K562 (cell line): ENCODE measurements around the gene NEUROD4. TPM values are rescaled to one million over a fixed set of nuclear protein-coding genes. Genes with fewer than 3 reads are reported as not detected.

Experiments
- CBFA2T3 ChIP-seq: fragments of 450-650 bp; IDR thresholded peaks from 2 replicates; pipeline ENCODE4 v1.6.1; 2017
- DACH1 ChIP-seq: fragments of 450-650 bp; IDR thresholded peaks from 2 replicates; pipeline ENCODE4 v1.6.1; 2018; ENCODE audit not compliant: partially characterized antibody
- DNMT1 ChIP-seq: fragments of 450-650 bp; IDR thresholded peaks from 2 replicates; pipeline ENCODE4 v1.6.1; 2016; ENCODE audit warnings: antibody characterized with exemption, mild to moderate bottlenecking
- HDGF ChIP-seq: fragments of 450-650 bp; IDR thresholded peaks from 2 replicates; pipeline ENCODE4 v1.6.1; 2016
- KDM1A ChIP-seq, 2 experiments: fragments of 450-650 bp; IDR thresholded peaks; 2 replicates each; pipeline ENCODE4 v1.6.1; 2016; ENCODE audit warnings: mild to moderate bottlenecking in 2 of 2
- NCOR1 ChIP-seq: fragments of 450-650 bp; IDR thresholded peaks from 2 replicates; pipeline ENCODE4 v1.6.1; 2016; ENCODE audit warnings: mild to moderate bottlenecking, moderate library complexity
- NELFE ChIP-seq: IDR thresholded peaks from 2 replicates; pipeline ENCODE4 v1.6.1; 2011; ENCODE audit warnings: mild to moderate bottlenecking; ENCODE audit not compliant: insufficient read depth, insufficient read length
- PTRF ChIP-seq: fragments of 450-650 bp; IDR thresholded peaks from 2 replicates; pipeline ENCODE4 v1.6.1; 2016; ENCODE audit warnings: mild to moderate bottlenecking, missing genetic modification characterization, missing compliant biosample characterization
- PURB ChIP-seq: sonication (generic); formaldehyde crosslinking; IDR thresholded peaks from 2 replicates; pipeline ENCODE4 v1.9.0; 2021; ENCODE audit warnings: low read depth, mild to moderate bottlenecking, missing genetic modification reagents
- SAFB2 ChIP-seq: fragments of 200-400 bp; formaldehyde crosslinking; IDR thresholded peaks from 2 replicates; pipeline ENCODE4 v1.6.1; 2018; ENCODE audit warnings: borderline replicate concordance, low read length, low read depth, moderate library complexity; ENCODE audit not compliant: severe bottlenecking
- SP2 ChIP-seq: IDR thresholded peaks from 2 replicates; pipeline ENCODE4 v1.6.1; 2011; ENCODE audit warnings: mild to moderate bottlenecking, low read depth, low read length, moderate library complexity; ENCODE audit not compliant: poor library complexity, severe bottlenecking; ENCODE audit errors: extremely low read depth
- TAF1 ChIP-seq: IDR thresholded peaks from 2 replicates; pipeline ENCODE4 v1.6.1; 2011; ENCODE audit warnings: mild to moderate bottlenecking, low read length, moderate library complexity; ENCODE audit not compliant: insufficient read depth, control insufficient read depth, severe bottlenecking; ENCODE audit errors: extremely low read depth
- U2AF2 ChIP-seq: fragments of 200-400 bp; formaldehyde crosslinking; optimal IDR thresholded peaks from 2 replicates; pipeline ENCODE3; 2017; ENCODE audit warnings: low read depth, mild to moderate bottlenecking, low read length
- ZFP1 ChIP-seq: fragments of 450-650 bp; formaldehyde crosslinking; IDR thresholded peaks from 2 replicates; pipeline ENCODE4 v1.4.0; 2020; ENCODE audit warnings: mild to moderate bottlenecking, mixed read lengths
- ZFP30 ChIP-seq: fragments of 250-450 bp; sonication (Bioruptor Pico); IDR thresholded peaks from 2 replicates; pipeline ENCODE4 v1.8.0; 2022; ENCODE audit warnings: moderate library complexity, mild to moderate bottlenecking, inconsistent platforms, borderline replicate concordance
- ZNF274 ChIP-seq: IDR thresholded peaks from 2 replicates; pipeline ENCODE4 v1.6.1; 2011; ENCODE audit warnings: low read depth, mild to moderate bottlenecking, low read length, moderate library complexity, borderline replicate concordance
- ZNF431 ChIP-seq: sonication (generic); formaldehyde crosslinking; IDR thresholded peaks from 2 replicates; pipeline ENCODE4 v1.8.0; 2022; ENCODE audit warnings: mild to moderate bottlenecking, missing genetic modification reagents
- ZNF584 ChIP-seq: fragments of 200-800 bp; sonication (Bioruptor generic); IDR thresholded peaks from 2 replicates; pipeline ENCODE4 v1.6.1; 2016; ENCODE audit warnings: low read depth, mild to moderate bottlenecking, missing genetic modification characterization, missing compliant biosample characterization
- ZNF589 ChIP-seq: fragments of 200-800 bp; sonication (Bioruptor generic); IDR thresholded peaks from 2 replicates; pipeline ENCODE4 v1.6.1; 2016; ENCODE audit warnings: low read depth, missing genetic modification characterization, missing compliant biosample characterization
- polyA plus RNA-seq, 8 experiments: library from polyadenylated mRNA; depleted of rRNA in 4 of 8; stranded (reverse) in 5 of 8; unstranded in 3 of 8; fragments of >200 nt; fragmentation: Nextera tagmentation in 2 of 8; fragmentation: Illumina TruSeq in 1 of 8; extraction: Ambion mirVana in 2 of 8; extraction: Trizol in 1 of 8; gene quantifications; 2 replicates each; pipeline versions ENCODE4 v1.2.1 to v1.2.3, GENCODE V29; 2011 to 2014; ENCODE audit warnings: inconsistent platforms in 1 of 8, missing spikeins in 1 of 8
- total RNA-seq, 7 experiments: library from RNA; depleted of rRNA in 6 of 7; stranded (reverse); fragments of >200 nt in 6 of 7; fragmentation: Illumina TruSeq in 2 of 7; extraction: Trizol in 2 of 7; gene quantifications; 2 replicates each; pipeline versions ENCODE4 v1.2.1 to v1.2.3, GENCODE V29; 2011 to 2021; ENCODE audit warnings: low replicate concordance in 1 of 7
- TF ChIP-seq, protein P1 (sequence below): fragments of 450-650 bp; formaldehyde crosslinking; IDR thresholded peaks from 2 replicates; pipeline ENCODE4 v1.4.0; 2022; ENCODE audit warnings: missing genetic modification characterization
- TF ChIP-seq, protein P2 (sequence below): fragments of 250-450 bp; sonication (Bioruptor Pico); IDR thresholded peaks from 2 replicates; pipeline ENCODE4 v1.4.0; 2020; ENCODE audit warnings: mild to moderate bottlenecking, moderate library complexity
- TF ChIP-seq, protein P3 (sequence below): fragments of 250-450 bp; sonication (Bioruptor Pico); IDR thresholded peaks from 2 replicates; pipeline ENCODE4 v1.4.0; 2020; ENCODE audit warnings: mild to moderate bottlenecking, moderate library complexity, borderline replicate concordance
- TF ChIP-seq, protein P4 (sequence below): sonication (generic); formaldehyde crosslinking; IDR thresholded peaks from 2 replicates; pipeline ENCODE4 v1.8.0; 2023; ENCODE audit warnings: mild to moderate bottlenecking, missing genetic modification reagents

Gene NEUROD4
- total and polyA plus RNA-seq, 9 of the 15 experiments (the other 6 are each of a cell fraction or from before 2014, with no cell fraction given) = not detected

DNA sequence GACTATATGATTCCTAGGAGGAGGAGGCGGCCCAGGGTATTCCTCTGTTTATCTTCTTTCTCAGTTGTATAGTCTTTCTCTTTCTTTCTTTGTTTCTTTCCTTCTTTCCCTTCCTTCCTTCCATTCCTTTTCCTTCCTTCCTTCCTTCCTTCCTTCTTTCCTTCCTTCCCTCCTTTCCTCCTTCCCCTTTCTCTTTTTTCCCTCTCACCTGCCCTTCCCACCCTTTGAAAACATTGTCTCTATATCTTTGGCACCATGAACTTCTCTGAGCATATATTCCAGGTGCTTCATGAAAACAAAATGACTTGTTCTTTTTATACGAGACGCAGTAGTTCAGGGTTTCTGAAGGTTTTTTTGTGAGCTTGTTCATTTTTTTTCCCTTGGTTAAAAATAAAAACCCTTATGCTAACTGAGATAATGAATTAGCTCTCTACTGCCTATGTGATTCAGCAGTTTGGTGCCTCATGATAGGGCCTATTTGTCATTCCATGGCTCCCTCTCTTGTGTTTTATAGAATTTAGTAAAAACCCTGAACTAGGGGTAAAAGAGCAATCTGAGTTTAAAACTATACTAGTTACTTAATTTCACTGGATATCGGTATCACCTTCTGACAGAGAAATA lies 32.1 kb upstream of the NEUROD4 start (continued):
- TF ChIP-seq DNMT1 = 0 out of 2 replicates have a peak, but pooled peaks have one; percentile 71
- TF ChIP-seq ZFP30 (CRISPR knock-in tag) = no peak
- TF ChIP-seq, protein P1, sequence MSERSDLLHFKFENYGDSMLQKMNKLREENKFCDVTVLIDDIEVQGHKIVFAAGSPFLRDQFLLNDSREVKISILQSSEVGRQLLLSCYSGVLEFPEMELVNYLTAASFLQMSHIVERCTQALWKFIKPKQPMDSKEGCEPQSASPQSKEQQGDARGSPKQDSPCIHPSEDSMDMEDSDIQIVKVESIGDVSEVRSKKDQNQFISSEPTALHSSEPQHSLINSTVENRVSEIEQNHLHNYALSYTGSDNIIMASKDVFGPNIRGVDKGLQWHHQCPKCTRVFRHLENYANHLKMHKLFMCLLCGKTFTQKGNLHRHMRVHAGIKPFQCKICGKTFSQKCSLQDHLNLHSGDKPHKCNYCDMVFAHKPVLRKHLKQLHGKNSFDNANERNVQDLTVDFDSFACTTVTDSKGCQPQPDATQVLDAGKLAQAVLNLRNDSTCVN (CRISPR knock-in tag) = peak; percentile 90
- TF ChIP-seq CBFA2T3 = peak; percentile 86
- TF ChIP-seq, protein P2, sequence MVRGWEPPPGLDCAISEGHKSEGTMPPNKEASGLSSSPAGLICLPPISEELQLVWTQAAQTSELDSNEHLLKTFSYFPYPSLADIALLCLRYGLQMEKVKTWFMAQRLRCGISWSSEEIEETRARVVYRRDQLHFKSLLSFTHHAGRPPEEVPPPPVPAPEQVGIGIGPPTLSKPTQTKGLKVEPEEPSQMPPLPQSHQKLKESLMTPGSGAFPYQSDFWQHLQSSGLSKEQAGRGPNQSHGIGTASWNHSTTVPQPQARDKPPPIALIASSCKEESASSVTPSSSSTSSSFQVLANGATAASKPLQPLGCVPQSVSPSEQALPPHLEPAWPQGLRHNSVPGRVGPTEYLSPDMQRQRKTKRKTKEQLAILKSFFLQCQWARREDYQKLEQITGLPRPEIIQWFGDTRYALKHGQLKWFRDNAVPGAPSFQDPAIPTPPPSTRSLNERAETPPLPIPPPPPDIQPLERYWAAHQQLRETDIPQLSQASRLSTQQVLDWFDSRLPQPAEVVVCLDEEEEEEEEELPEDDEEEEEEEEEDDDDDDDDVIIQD = no peak
- TF ChIP-seq NCOR1 = peak; percentile 61
- TF ChIP-seq SP2 = no peak
- TF ChIP-seq, protein P3, sequence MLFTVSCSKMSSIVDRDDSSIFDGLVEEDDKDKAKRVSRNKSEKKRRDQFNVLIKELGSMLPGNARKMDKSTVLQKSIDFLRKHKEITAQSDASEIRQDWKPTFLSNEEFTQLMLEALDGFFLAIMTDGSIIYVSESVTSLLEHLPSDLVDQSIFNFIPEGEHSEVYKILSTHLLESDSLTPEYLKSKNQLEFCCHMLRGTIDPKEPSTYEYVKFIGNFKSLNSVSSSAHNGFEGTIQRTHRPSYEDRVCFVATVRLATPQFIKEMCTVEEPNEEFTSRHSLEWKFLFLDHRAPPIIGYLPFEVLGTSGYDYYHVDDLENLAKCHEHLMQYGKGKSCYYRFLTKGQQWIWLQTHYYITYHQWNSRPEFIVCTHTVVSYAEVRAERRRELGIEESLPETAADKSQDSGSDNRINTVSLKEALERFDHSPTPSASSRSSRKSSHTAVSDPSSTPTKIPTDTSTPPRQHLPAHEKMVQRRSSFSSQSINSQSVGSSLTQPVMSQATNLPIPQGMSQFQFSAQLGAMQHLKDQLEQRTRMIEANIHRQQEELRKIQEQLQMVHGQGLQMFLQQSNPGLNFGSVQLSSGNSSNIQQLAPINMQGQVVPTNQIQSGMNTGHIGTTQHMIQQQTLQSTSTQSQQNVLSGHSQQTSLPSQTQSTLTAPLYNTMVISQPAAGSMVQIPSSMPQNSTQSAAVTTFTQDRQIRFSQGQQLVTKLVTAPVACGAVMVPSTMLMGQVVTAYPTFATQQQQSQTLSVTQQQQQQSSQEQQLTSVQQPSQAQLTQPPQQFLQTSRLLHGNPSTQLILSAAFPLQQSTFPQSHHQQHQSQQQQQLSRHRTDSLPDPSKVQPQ = no peak
- TF ChIP-seq TAF1 = no peak
- no peak for TF ChIP-seq U2AF2
- TF ChIP-seq ZNF274 = no peak
- TF ChIP-seq ZFP1 = no peak
- peak; percentile 15 to 17; a peak in 1 of 4 replicates for TF ChIP-seq KDM1A (IDR thresholded peaks at IDR 0.05)
- no peak for TF ChIP-seq PTRF (tag)
- TF ChIP-seq, protein P4, sequence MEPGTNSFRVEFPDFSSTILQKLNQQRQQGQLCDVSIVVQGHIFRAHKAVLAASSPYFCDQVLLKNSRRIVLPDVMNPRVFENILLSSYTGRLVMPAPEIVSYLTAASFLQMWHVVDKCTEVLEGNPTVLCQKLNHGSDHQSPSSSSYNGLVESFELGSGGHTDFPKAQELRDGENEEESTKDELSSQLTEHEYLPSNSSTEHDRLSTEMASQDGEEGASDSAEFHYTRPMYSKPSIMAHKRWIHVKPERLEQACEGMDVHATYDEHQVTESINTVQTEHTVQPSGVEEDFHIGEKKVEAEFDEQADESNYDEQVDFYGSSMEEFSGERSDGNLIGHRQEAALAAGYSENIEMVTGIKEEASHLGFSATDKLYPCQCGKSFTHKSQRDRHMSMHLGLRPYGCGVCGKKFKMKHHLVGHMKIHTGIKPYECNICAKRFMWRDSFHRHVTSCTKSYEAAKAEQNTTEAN (CRISPR knock-in tag) = no peak
- TF ChIP-seq DACH1 = no peak
- TF ChIP-seq ZNF431 = no peak
- no peak for TF ChIP-seq PURB (CRISPR knock-in tag)
- TF ChIP-seq HDGF = peak; percentile 91
- no peak for TF ChIP-seq ZNF584 (CRISPR knock-in tag)
- TF ChIP-seq SAFB2 = no peak
- TF ChIP-seq ZNF589 = no peak
- no peak for TF ChIP-seq NELFE
